Activated CD4-positive, alpha-beta memory T cell treated with anti-CD3 and anti-CD28 coated beads, Interleukin-2, amount 10 ng/mL, durations not matched to agents 7 days and 5 days (primary cell): Measurements from ENCODE around the gene SIRPB1. TPM values are rescaled to one million over a fixed set of nuclear protein-coding genes. Genes with fewer than 3 reads are reported as not detected.

Experiments
- CTCF ChIA-PET: fragments of 350-600 bp; sonication (Branson Sonifier 250); formaldehyde crosslinking; loops from one replicate; lab custom pipeline; 2021; ENCODE audit warnings: antibody characterized with exemption, inconsistent platforms; lab: Charles Lee
- POLR2A ChIA-PET: fragments of 350-600 bp; sonication (Branson Sonifier 250); formaldehyde crosslinking; loops from one replicate; lab custom pipeline; 2021; ENCODE audit warnings: antibody characterized with exemption; lab: Charles Lee
- DNase-seq: peaks from one replicate; pipeline ENCODE4 v3.0.0-alpha.2; 2020
- H3K27ac Mint-ChIP-seq: one replicate; pipeline ENCODE4 v1.8.0; 2021; ENCODE audit warnings: mild to moderate bottlenecking, mixed read lengths
- H3K27me3 Mint-ChIP-seq: one replicate; pipeline ENCODE4 v1.8.0; 2021; ENCODE audit warnings: mixed read lengths
- H3K36me3 Mint-ChIP-seq: one replicate; pipeline ENCODE4 v1.8.0; 2021; ENCODE audit warnings: low read depth, mixed read lengths
- H3K4me1 Mint-ChIP-seq: one replicate; pipeline ENCODE4 v1.8.0; 2021; ENCODE audit warnings: mixed read lengths
- H3K4me3 Mint-ChIP-seq: one replicate; pipeline ENCODE4 v1.8.0; 2021; ENCODE audit warnings: mild to moderate bottlenecking, mixed read lengths
- H3K9me3 Mint-ChIP-seq: one replicate; pipeline ENCODE4 v1.8.0; 2021; ENCODE audit warnings: mixed read lengths
- total RNA-seq, 2 experiments: library from RNA; stranded (reverse); gene quantifications; one replicate each; pipeline ENCODE4 v1.2.3, GENCODE V29; 2021

SIRPB1 gene
- total RNA-seq = 1 to 10 TPM; 5.1 to 7.1 TPM

- H3K27ac Mint-ChIP-seq = no peak within 1 kb of the TSS
- H3K36me3 Mint-ChIP-seq = peaks cover 40% of the 10 kb centered on the region
- peaks cover 57% of the 10 kb centered on the region for H3K4me1 Mint-ChIP-seq
- H3K27me3 Mint-ChIP-seq = no peaks in the 10 kb centered on the region
- H3K4me3 Mint-ChIP-seq = no peak within 1 kb of the TSS
- peaks cover 5% of the 10 kb centered on the region for H3K9me3 Mint-ChIP-seq
- CTCF ChIA-PET = no interaction called here
- DNase-seq = peak; percentile 46
- POLR2A ChIA-PET = no interaction called here
These were observed at the start of gene SIRPB1 for GRCh38 chr20:1619861-1620444. SIRPB1 (minus strand) TSS chr20:1620009; CDS start chr20:1619944, 65 bp downstream.

GRCh38 chr20:1669304-1669703, 49.5 kb upstream of the SIRPB1 start:
- ChIA-PET POLR2A (interaction anchor here (1.5 kb wide), 1 partner anchor 9 kb away, joined by 7 read pairs; no protein-coding TSS in a partner anchor), CTCF (interaction anchor here (0.9 kb wide), 1 partner anchor 24 kb away, joined by 3 read pairs; no protein-coding TSS in a partner anchor)
- Mint-ChIP-seq H3K4me3 (no peak overlapping the region), H3K4me1 (peaks cover 76% of the 10 kb centered on the region), H3K9me3 (peaks cover 9% of the 10 kb centered on the region), H3K27ac (no peak overlapping the region), H3K27me3 (no peaks in the 10 kb centered on the region), H3K36me3 (peaks cover 24% of the 10 kb centered on the region)
- DNase-seq = no peak

GRCh38 chr20:1667502-1668085, 47.8 kb upstream of the SIRPB1 start:
- ChIA-PET CTCF (interaction anchor here (0.6 to 1.1 kb wide), 2 partner anchors 164 to 381 kb away, joined by 3 to 6 read pairs; no protein-coding TSS in a partner anchor), POLR2A (interaction anchor here (1.8 kb wide), 1 partner anchor 10 kb away, joined by 11 read pairs; the partner anchor contains the start of gene SIRPG)
- Mint-ChIP-seq H3K36me3 (peaks cover 20% of the 10 kb centered on the region), H3K4me3 (no peak overlapping the region), H3K9me3 (peaks cover 9% of the 10 kb centered on the region), H3K27me3 (no peaks in the 10 kb centered on the region), H3K27ac (peak overlapping the region; percentile 36), H3K4me1 (peaks cover 75% of the 10 kb centered on the region)
- no peak for DNase-seq

- Mint-ChIP-seq H3K27me3 (no peaks in the 10 kb centered on the region), H3K4me1 (peaks cover 75% of the 10 kb centered on the region), H3K27ac (peak overlapping the region; percentile 36), H3K4me3 (no peak overlapping the region), H3K36me3 (peaks cover 18% of the 10 kb centered on the region), H3K9me3 (peaks cover 9% of the 10 kb centered on the region)
- CTCF ChIA-PET = interaction anchor here (2.1 kb wide), 1 partner anchor 10 kb away, joined by 7 read pairs; no protein-coding TSS in a partner anchor
- DNase-seq = no peak
- POLR2A ChIA-PET = interaction anchor here (1.4 to 4.1 kb wide), 3 partner anchors 8 to 16 kb away, joined by 3 to 35 read pairs (median 11); partner anchors contain the start of gene SIRPG
These were observed 47.0 kb upstream of the SIRPB1 start for GRCh38 chr20:1666802-1667201.

- H3K36me3 Mint-ChIP-seq = peaks cover 5% of the 10 kb centered on the region
- peaks cover 76% of the 10 kb centered on the region for H3K4me1 Mint-ChIP-seq
- H3K27ac Mint-ChIP-seq = peak overlapping the region; percentile 77
- H3K27me3 Mint-ChIP-seq = no peaks in the 10 kb centered on the region
- peak overlapping the region; percentile 52 for H3K4me3 Mint-ChIP-seq
- ChIA-PET POLR2A (interaction anchor here (1.1 to 4.1 kb wide), 9 partner anchors 9 to 341 kb away, joined by 3 to 35 read pairs (median 4); partner anchors contain the start of gene SIRPG), CTCF (interaction anchor here (0.6 to 2.1 kb wide), 3 partner anchors 11 to 354 kb away, joined by 3 to 7 read pairs (median 3); no protein-coding TSS in a partner anchor)
- no peaks in the 10 kb centered on the region for H3K9me3 Mint-ChIP-seq
- DNase-seq = no peak
These were observed 45.5 kb upstream of the SIRPB1 start for GRCh38 chr20:1665345-1665744.

- Mint-ChIP-seq H3K4me1 (peaks cover 80% of the 10 kb centered on the region), H3K9me3 (no peaks in the 10 kb centered on the region), H3K27ac (peak overlapping the region; percentile 77), H3K4me3 (peak overlapping the region; percentile 52), H3K27me3 (no peaks in the 10 kb centered on the region), H3K36me3 (peaks cover 5% of the 10 kb centered on the region)
- peak; percentile 66 for DNase-seq
- CTCF ChIA-PET = interaction anchor here (1.0 to 2.1 kb wide), 2 partner anchors 12 to 14 kb away, joined by 3 to 7 read pairs; no protein-coding TSS in a partner anchor
- POLR2A ChIA-PET = interaction anchor here (1.1 to 4.1 kb wide), 8 partner anchors 9 to 340 kb away, joined by 3 to 35 read pairs (median 4); partner anchors contain the start of gene SIRPG
These were observed 45.1 kb upstream of the SIRPB1 start for GRCh38 chr20:1664911-1665310.

- DNase-seq = no peak
- H3K27ac Mint-ChIP-seq = peak overlapping the region; percentile 77
- peaks cover 88% of the 10 kb centered on the region for H3K4me1 Mint-ChIP-seq
- no peaks in the 10 kb centered on the region for H3K27me3 Mint-ChIP-seq
- peaks cover 5% of the 10 kb centered on the region for H3K36me3 Mint-ChIP-seq
- ChIA-PET CTCF (no interaction called here), POLR2A (interaction anchor here (4.1 kb wide), 1 partner anchor 11 kb away, joined by 35 read pairs; no protein-coding TSS in a partner anchor)
- H3K4me3 Mint-ChIP-seq = peak overlapping the region; percentile 15
- no peaks in the 10 kb centered on the region for H3K9me3 Mint-ChIP-seq
These were observed 44.1 kb upstream of the SIRPB1 start for GRCh38 chr20:1663917-1664316.

- Mint-ChIP-seq H3K9me3 (no peaks in the 10 kb centered on the region), H3K4me3 (no peak overlapping the region), H3K4me1 (peaks cover 91% of the 10 kb centered on the region), H3K27me3 (no peaks in the 10 kb centered on the region), H3K36me3 (peaks cover 8% of the 10 kb centered on the region), H3K27ac (peak overlapping the region; percentile 98)
- DNase-seq = no peak
- POLR2A ChIA-PET = interaction anchor here (1.0 to 3.1 kb wide), 4 partner anchors 9 to 15 kb away, joined by 3 to 17 read pairs (median 4); no protein-coding TSS in a partner anchor
- CTCF ChIA-PET = interaction anchor here (1.0 kb wide), 1 partner anchor 115 kb away, joined by 3 read pairs; no protein-coding TSS in a partner anchor
These were observed 41.9 kb upstream of the SIRPB1 start for GRCh38 chr20:1661542-1662299.

GRCh38 chr20:1660246-1660645, 40.4 kb upstream of the SIRPB1 start:
- Mint-ChIP-seq H3K4me3 (peak overlapping the region; percentile 56), H3K4me1 (peaks cover 87% of the 10 kb centered on the region), H3K36me3 (peaks cover 14% of the 10 kb centered on the region), H3K9me3 (no peaks in the 10 kb centered on the region), H3K27ac (peak overlapping the region; percentile 98), H3K27me3 (no peaks in the 10 kb centered on the region)
- DNase-seq = no peak
- POLR2A ChIA-PET = interaction anchor here (0.7 to 3.1 kb wide), 3 partner anchors 10 to 22 kb away, joined by 3 to 17 read pairs (median 7); no protein-coding TSS in a partner anchor
- CTCF ChIA-PET = interaction anchor here (1.7 kb wide), 1 partner anchor 74 kb away, joined by 8 read pairs; no protein-coding TSS in a partner anchor

- peak; percentile 70 for DNase-seq
- Mint-ChIP-seq H3K27ac (peak within 1 kb of the TSS; percentile 95), H3K9me3 (peaks cover 14% of the 10 kb centered on the region), H3K4me3 (peak within 1 kb of the TSS; percentile 88), H3K27me3 (no peaks in the 10 kb centered on the region), H3K4me1 (peaks cover 88% of the 10 kb centered on the region), H3K36me3 (peaks cover 39% of the 10 kb centered on the region)
- ChIA-PET CTCF (interaction anchor here (1.4 kb wide), 1 partner anchor 119 kb away, joined by 3 read pairs; no protein-coding TSS in a partner anchor), POLR2A (interaction anchor here (1.7 to 3.7 kb wide), 6 partner anchors 7 to 76 kb away, joined by 5 to 16 read pairs (median 9); no protein-coding TSS in a partner anchor)
These were observed 37.9 kb upstream of the SIRPB1 start, which contains the start of gene SIRPG for GRCh38 chr20:1657556-1658334. SIRPG (minus strand) TSS chr20:1657779; CDS start chr20:1657714, 65 bp downstream.

- no peak for DNase-seq
- H3K36me3 Mint-ChIP-seq = peaks cover 44% of the 10 kb centered on the region
- H3K27ac Mint-ChIP-seq = peak overlapping the region; percentile 95
- peak overlapping the region; percentile 88 for H3K4me3 Mint-ChIP-seq
- ChIA-PET CTCF (interaction anchor here (1.4 kb wide), 1 partner anchor 120 kb away, joined by 3 read pairs; no protein-coding TSS in a partner anchor), POLR2A (interaction anchor here (0.7 to 3.7 kb wide), 10 partner anchors 8 to 191 kb away, joined by 3 to 16 read pairs (median 5); partner anchors contain the start of gene NSFL1C)
- peaks cover 14% of the 10 kb centered on the region for H3K9me3 Mint-ChIP-seq
- peaks cover 86% of the 10 kb centered on the region for H3K4me1 Mint-ChIP-seq
- H3K27me3 Mint-ChIP-seq = no peaks in the 10 kb centered on the region
These were observed 37.0 kb upstream of the SIRPB1 start for GRCh38 chr20:1656844-1657243.
